ENCODE results near the gene PDZD2. TPM values are rescaled to one million over a fixed set of nuclear protein-coding genes. Genes with fewer than 3 reads are reported as not detected.
"Not testable (repeated sequence)": the region's sequence is repeated elsewhere in the genome, so short reads cannot be mapped to it uniquely, and the experiment has no call there.

PDZD2 gene
- total RNA-seq, 2 experiments from 2014 or later: 1.3 to 1.8 TPM

DNA sequence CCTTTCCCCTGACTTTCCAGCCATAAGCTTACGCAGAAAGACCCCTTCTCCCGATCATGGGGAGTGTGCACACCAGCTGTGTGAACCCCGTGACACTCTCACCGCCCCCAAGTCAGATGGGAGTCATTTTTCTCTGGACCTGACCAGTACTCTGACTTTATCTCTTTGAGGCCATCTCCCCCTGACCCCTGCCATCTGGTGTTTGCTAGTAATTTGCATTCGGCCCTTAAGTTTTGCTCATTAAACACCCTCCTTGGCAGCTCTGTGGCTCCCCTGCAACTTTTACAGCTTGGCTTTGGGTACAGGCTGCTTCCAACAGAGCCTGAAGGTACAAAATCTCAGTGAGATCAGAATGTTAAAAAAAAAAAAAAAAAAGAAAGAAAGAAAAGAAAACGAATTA is 43.9 kb downstream of the PDZD2 start:
- Histone ChIP-seq H3K27me3 (ENCODE audit: control insufficient read depth in 1 of 2, insufficient read depth in 2 of 2, low read length in 2 of 2) (peaks cover 0 to 2% of the 10 kb centered on the region in 2 experiments), H3K9me3 (ENCODE audit: control insufficient read depth in 1 of 2, insufficient read depth in 1 of 2, low read length in 2 of 2) (peaks cover 0 to 4% of the 10 kb centered on the region in 2 experiments), H3K4me3 (ENCODE audit: low read length) (no peak overlapping the region), H3K27ac (ENCODE audit: low read depth in 1 of 2, low read length in 2 of 2) (no peak overlapping the region), H3K4me1 (ENCODE audit: insufficient read depth, low read length) (no peaks in the 10 kb centered on the region), H3K36me3 (ENCODE audit: insufficient read depth, low read length) (no peaks in the 10 kb centered on the region)
- H3K36me3 Mint-ChIP-seq (ENCODE audit: low read depth): no peaks in the 10 kb centered on the region
- ChIA-PET POLR2A (no interaction called here), CTCF (interaction anchor here (0.7 kb wide), 1 partner anchor 20 kb away, joined by 3 read pairs; no protein-coding TSS in a partner anchor)
- H3K4me3 Mint-ChIP-seq: no peak overlapping the region
- DNase-seq: no peak
- ATAC-seq (ENCODE audit: poor library complexity): no peak
- intact Hi-C loops (cut with DNase I, micrococcal nuclease): no loop called here
- H3K27me3 Mint-ChIP-seq: peaks cover 5% of the 10 kb centered on the region
- no peak overlapping the region for H3K27ac Mint-ChIP-seq
- TF ChIP-seq, protein P1, sequence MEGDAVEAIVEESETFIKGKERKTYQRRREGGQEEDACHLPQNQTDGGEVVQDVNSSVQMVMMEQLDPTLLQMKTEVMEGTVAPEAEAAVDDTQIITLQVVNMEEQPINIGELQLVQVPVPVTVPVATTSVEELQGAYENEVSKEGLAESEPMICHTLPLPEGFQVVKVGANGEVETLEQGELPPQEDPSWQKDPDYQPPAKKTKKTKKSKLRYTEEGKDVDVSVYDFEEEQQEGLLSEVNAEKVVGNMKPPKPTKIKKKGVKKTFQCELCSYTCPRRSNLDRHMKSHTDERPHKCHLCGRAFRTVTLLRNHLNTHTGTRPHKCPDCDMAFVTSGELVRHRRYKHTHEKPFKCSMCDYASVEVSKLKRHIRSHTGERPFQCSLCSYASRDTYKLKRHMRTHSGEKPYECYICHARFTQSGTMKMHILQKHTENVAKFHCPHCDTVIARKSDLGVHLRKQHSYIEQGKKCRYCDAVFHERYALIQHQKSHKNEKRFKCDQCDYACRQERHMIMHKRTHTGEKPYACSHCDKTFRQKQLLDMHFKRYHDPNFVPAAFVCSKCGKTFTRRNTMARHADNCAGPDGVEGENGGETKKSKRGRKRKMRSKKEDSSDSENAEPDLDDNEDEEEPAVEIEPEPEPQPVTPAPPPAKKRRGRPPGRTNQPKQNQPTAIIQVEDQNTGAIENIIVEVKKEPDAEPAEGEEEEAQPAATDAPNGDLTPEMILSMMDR (IDR thresholded peaks at IDR 0.05): no peak
- H3K4me1 Mint-ChIP-seq (ENCODE audit: low read depth): no peaks in the 10 kb centered on the region
- H3K9me3 Mint-ChIP-seq: no peaks in the 10 kb centered on the region

DNA sequence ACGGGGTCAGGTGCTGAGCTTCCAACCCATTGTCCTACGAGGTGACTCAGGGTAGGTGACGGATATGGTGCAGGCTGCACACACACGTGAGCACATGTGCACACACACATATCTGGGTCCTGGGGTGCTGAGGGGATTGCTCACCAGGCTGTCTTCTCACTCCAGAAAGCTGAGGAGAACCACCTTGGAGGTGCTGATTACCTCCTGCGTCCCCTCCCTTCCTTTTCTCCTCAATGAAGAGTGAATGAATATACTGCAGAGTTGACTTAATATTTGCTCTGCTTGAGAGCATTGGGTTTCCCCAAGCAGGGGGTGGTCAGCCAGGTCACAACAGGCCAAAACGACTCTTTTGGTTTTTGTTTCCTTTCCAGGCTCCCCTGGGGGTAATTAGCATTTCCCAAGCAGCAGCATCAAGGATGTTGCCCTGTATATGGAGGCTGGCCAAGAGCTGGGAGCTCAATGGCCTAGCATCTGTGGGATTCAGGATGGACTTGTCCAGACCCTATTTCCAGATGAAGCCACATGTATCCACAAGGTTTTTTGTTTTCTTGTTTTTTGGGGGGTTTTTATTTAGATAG is 49.7 kb downstream of the PDZD2 start:
- ATAC-seq (ENCODE audit: poor library complexity): no peak
- H3K36me3 Mint-ChIP-seq (ENCODE audit: low read depth): no peaks in the 10 kb centered on the region
- H3K4me1 ChIP-seq (ENCODE audit: insufficient read depth, low read length): no peaks in the 10 kb centered on the region

DNA sequence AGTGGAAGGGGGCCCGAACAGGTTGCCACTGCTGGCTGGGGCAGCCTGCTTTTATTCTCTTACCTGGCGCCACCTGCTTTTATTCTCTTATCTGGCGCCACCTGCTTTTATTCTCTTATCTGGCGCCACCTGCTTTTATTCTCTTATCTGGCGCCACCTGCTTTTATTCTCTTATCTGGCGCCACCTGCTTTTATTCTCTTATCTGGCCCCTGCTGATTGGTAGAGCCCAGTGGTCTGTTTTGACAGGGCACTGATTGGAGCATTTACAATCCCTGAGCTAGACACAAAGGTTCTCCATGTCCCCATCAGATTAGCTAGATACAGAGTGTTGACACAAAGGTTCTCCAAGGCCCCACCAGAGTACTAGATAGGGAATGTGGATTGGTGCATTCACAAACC is 52.5 kb downstream of the PDZD2 start:
- intact Hi-C loops (cut with DNase I, micrococcal nuclease); H3K27ac Mint-ChIP-seq; ATAC-seq (ENCODE audit: poor library complexity); H3K27ac ChIP-seq (ENCODE audit: low read depth in 1 of 2, low read length in 2 of 2); H3K4me3 Mint-ChIP-seq; H3K27me3 ChIP-seq (ENCODE audit: control insufficient read depth in 1 of 2, insufficient read depth in 2 of 2, low read length in 2 of 2); H3K27me3 Mint-ChIP-seq; H3K36me3 ChIP-seq (ENCODE audit: insufficient read depth, low read length); H3K4me3 ChIP-seq (ENCODE audit: low read length); H3K9me3 Mint-ChIP-seq; DNase-seq; H3K4me1 ChIP-seq (ENCODE audit: insufficient read depth, low read length); H3K4me1 Mint-ChIP-seq (ENCODE audit: low read depth); POLR2A ChIA-PET; H3K36me3 Mint-ChIP-seq (ENCODE audit: low read depth); H3K9me3 ChIP-seq (ENCODE audit: control insufficient read depth in 1 of 2, insufficient read depth in 1 of 2, low read length in 2 of 2); CTCF ChIA-PET: not testable (repeated sequence)

More for the DNA sequence above, 49.7 kb downstream of the PDZD2 start:
- Mint-ChIP-seq H3K4me3 (no peak overlapping the region), H3K9me3 (no peaks in the 10 kb centered on the region), H3K27me3 (peaks cover 5% of the 10 kb centered on the region), H3K4me1 (ENCODE audit: low read depth) (no peaks in the 10 kb centered on the region), H3K27ac (no peak overlapping the region)
- intact Hi-C loops (cut with DNase I, micrococcal nuclease): no loop called here
- Histone ChIP-seq H3K27me3 (ENCODE audit: control insufficient read depth in 1 of 2, insufficient read depth in 2 of 2, low read length in 2 of 2) (peaks cover 0 to 2% of the 10 kb centered on the region in 2 experiments), H3K36me3 (ENCODE audit: insufficient read depth, low read length) (no peaks in the 10 kb centered on the region), H3K4me3 (ENCODE audit: low read length) (no peak overlapping the region), H3K9me3 (ENCODE audit: control insufficient read depth in 1 of 2, insufficient read depth in 1 of 2, low read length in 2 of 2) (peaks cover 0 to 6% of the 10 kb centered on the region in 2 experiments), H3K27ac (ENCODE audit: low read depth in 1 of 2, low read length in 2 of 2) (no peak overlapping the region)
- TF ChIP-seq, protein P1 (IDR thresholded peaks at IDR 0.05): no peak
- ChIA-PET POLR2A (no interaction called here), CTCF (no interaction called here)
- DNase-seq: no peak
